ENCODE results near the gene ANKRD44.

Gene ANKRD44

GRCh38 chr2:197179744-197180498 is 130.7 kb downstream of the ANKRD44 start:
- no peak overlapping the region for H3K4me3 ChIP-seq (ENCODE audit: low read depth, low read length)
- TF ChIP-seq, protein P1, sequence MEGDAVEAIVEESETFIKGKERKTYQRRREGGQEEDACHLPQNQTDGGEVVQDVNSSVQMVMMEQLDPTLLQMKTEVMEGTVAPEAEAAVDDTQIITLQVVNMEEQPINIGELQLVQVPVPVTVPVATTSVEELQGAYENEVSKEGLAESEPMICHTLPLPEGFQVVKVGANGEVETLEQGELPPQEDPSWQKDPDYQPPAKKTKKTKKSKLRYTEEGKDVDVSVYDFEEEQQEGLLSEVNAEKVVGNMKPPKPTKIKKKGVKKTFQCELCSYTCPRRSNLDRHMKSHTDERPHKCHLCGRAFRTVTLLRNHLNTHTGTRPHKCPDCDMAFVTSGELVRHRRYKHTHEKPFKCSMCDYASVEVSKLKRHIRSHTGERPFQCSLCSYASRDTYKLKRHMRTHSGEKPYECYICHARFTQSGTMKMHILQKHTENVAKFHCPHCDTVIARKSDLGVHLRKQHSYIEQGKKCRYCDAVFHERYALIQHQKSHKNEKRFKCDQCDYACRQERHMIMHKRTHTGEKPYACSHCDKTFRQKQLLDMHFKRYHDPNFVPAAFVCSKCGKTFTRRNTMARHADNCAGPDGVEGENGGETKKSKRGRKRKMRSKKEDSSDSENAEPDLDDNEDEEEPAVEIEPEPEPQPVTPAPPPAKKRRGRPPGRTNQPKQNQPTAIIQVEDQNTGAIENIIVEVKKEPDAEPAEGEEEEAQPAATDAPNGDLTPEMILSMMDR (IDR thresholded peaks at IDR 0.05; ENCODE audit: borderline replicate concordance, insufficient read depth, low read depth, low read length) = no peak

DNA sequence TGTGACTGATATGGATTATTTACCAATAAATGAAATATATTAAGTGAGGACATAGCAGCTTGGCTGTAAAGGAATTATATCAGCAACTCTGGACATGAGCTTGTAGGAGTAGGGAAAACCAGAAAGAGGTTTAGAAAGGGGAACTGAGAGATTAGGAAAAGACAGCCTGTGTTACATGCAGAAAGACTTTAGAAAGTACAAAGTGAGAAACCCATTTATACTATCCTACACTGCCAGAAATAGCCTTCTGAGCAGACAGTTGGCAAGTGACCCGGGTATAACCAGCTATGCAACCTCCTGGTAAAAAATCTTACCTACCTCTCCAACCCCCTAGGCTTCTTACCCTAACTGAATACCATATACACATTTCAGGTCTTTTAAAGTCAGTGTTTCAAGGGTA is 134.1 kb downstream of the ANKRD44 start:
- TF ChIP-seq, protein P1 (IDR thresholded peaks at IDR 0.05; ENCODE audit: borderline replicate concordance, insufficient read depth, low read depth, low read length) = no peak
- H3K4me3 ChIP-seq (ENCODE audit: low read depth, low read length) = no peak overlapping the region

DNA sequence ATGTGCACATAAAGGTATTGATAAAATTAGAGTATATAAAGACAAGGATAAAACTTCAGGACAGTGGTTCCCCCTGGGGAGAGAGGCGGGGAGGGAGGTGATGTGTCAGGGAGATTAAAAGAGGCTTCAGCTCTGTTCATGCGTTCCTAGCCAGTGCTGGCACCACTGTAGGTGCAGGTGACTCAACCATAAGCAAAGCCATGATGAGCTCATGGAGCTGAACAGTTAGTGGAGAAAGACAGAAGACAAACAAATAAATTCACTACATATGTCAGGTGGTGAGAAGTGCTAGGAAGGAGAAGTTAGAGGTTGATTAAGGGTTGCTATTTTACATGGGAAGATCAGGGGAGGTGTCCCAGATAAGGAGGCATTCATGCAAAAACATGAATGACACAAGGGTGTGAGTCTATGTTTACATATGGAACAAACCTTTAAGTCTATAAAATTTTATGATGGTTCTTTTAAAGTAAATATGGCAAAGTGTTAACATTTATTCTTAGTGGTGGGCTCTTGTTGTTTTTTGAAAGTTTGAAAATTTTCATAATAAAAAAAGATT is 136.0 kb downstream of the ANKRD44 start:
- TF ChIP-seq, protein P1 (IDR thresholded peaks at IDR 0.05; ENCODE audit: borderline replicate concordance, insufficient read depth, low read depth, low read length) = no peak
- H3K4me3 ChIP-seq (ENCODE audit: low read depth, low read length) = no peak overlapping the region

GRCh38 chr2:197171582-197171981 is 139.0 kb downstream of the ANKRD44 start:
- TF ChIP-seq, protein P1 (IDR thresholded peaks at IDR 0.05; ENCODE audit: borderline replicate concordance, insufficient read depth, low read depth, low read length) = no peak
- H3K4me3 ChIP-seq (ENCODE audit: low read depth, low read length) = no peak overlapping the region

DNA sequence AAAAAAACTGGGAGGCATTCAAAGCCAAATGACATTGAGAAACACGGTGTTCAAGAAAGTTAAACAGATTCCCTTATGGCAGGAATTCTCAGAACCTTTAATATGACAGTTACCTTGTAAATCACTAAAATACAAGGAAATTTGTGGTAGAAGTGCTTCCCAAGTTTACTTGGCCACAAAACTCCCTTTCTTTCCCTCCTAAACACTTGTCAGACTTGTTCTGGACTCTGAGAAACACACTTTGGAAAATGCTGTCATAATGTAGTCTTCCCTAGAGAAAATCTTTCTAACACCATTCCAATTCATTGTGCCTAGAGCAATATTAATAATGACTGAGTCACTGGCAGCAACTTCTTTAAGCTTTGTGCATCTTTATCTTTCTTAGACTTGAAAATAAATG is 140.4 kb downstream of the ANKRD44 start:
- TF ChIP-seq, protein P1 (IDR thresholded peaks at IDR 0.05; ENCODE audit: borderline replicate concordance, insufficient read depth, low read depth, low read length) = no peak

DNA sequence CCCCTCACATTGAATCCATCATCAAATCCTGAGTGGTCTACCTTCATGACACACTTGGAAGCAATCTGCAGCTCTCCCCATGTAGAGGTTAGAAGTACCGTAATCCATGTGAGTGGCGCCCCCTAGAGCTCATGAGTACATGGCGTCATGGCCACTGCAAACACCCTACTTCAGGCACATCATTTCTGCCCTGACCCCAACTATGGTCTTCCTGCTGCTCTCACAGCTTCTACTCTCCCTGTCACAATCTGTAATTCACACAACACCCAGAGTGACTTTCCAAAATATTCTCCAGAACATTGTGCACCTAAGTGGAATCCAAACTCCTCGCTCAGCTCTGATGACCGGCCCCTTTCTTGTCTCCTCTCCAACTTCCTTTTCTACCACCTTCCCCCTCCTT is 141.9 kb downstream of the ANKRD44 start:
- TF ChIP-seq, protein P1 (IDR thresholded peaks at IDR 0.05; ENCODE audit: borderline replicate concordance, insufficient read depth, low read depth, low read length) = peak; percentile 83
- H3K4me3 ChIP-seq (ENCODE audit: low read depth, low read length) = no peak overlapping the region

More for the DNA sequence above, 140.4 kb downstream of the ANKRD44 start:
- H3K4me3 ChIP-seq (ENCODE audit: low read depth, low read length) = no peak overlapping the region

Measured in GM12875 (cell line).